Panc1 (cell line): Measurements from ENCODE around the gene THAP12. TPM values are rescaled to one million over a fixed set of nuclear protein-coding genes. Genes with fewer than 3 reads are reported as not detected.

Source experiments
- ATAC-seq: fragments of 200-7000 bp; cut with Tn5 transposase; 2 replicates; pipeline ENCODE4 v1.9.1; 2020; ENCODE audit warnings: mild to moderate bottlenecking, moderate library complexity
- BruUV-seq: library from RNA; stranded (reverse); fragments of 400-500 nt; replicated peaks from 2 replicates; lab custom pipeline; 2021; lab: Mats Ljungman, UMichigan
- CTCF ChIA-PET: fragments of 300-600 bp; sonication (Branson Sonifier 250); formaldehyde crosslinking; loops from one replicate; lab custom pipeline; 2022; ENCODE audit warnings: antibody characterized with exemption; lab: Charles Lee
- POLR2A ChIA-PET: fragments of 300-600 bp; sonication (Branson Sonifier 250); formaldehyde crosslinking; loops from one replicate; lab custom pipeline; 2022; ENCODE audit warnings: antibody characterized with exemption; lab: Charles Lee
- DNase-seq: peaks from one replicate; pipeline ENCODE4 v3.0.0-alpha.2; 2010; ENCODE audit warnings: low read depth, low spot score
- H3K27ac ChIP-seq: 2 replicates; pipeline ENCODE4 v1.5.1; 2011; ENCODE audit warnings: mild to moderate bottlenecking, low read length, inconsistent platforms
- H3K27me3 ChIP-seq: fragments of 200-500 bp; sonication (Bioruptor generic); 2 replicates; pipeline ENCODE4 v1.6.0; 2014; ENCODE audit warnings: low read length, inconsistent platforms; ENCODE audit not compliant: control insufficient read depth, insufficient read depth
- H3K36me3 ChIP-seq: fragments of 200-500 bp; sonication (Bioruptor generic); 2 replicates; pipeline ENCODE4 v1.5.1; 2014; ENCODE audit warnings: inconsistent platforms, mild to moderate bottlenecking, low read length, moderate library complexity; ENCODE audit not compliant: control insufficient read depth, insufficient read depth
- H3K4me1 ChIP-seq: 2 replicates; pipeline ENCODE4 v1.5.1; 2011; ENCODE audit warnings: inconsistent platforms, mild to moderate bottlenecking, low read length, moderate library complexity; ENCODE audit not compliant: control insufficient read depth, insufficient read depth
- H3K4me3 ChIP-seq, 2 experiments: 2 replicates each; pipeline ENCODE4 v1.5.1; 2011 to 2012; ENCODE audit warnings: low read depth in 2 of 2, low read length in 2 of 2, mild to moderate bottlenecking in 2 of 2, inconsistent platforms in 1 of 2, moderate library complexity in 1 of 2
- H3K9me3 ChIP-seq: fragments of 200-500 bp; sonication (Bioruptor generic); 2 replicates; pipeline ENCODE4 v1.5.1; 2014; ENCODE audit warnings: low read depth, mild to moderate bottlenecking, inconsistent platforms, low read length, moderate library complexity; ENCODE audit not compliant: control insufficient read depth, insufficient read depth
- POLR2AphosphoS5 ChIP-seq: IDR thresholded peaks from 2 replicates; pipeline ENCODE4 v1.6.1; 2012; ENCODE audit warnings: mild to moderate bottlenecking, low read depth, low read length, moderate library complexity
- SIN3A ChIP-seq: IDR thresholded peaks from 2 replicates; pipeline ENCODE4 v1.6.1; 2012; ENCODE audit warnings: low read depth, mild to moderate bottlenecking, low read length, moderate library complexity, borderline replicate concordance; ENCODE audit not compliant: insufficient read depth
- TCF7L2 ChIP-seq: IDR thresholded peaks from 2 replicates; pipeline ENCODE4 v1.6.1; 2011; ENCODE audit warnings: mild to moderate bottlenecking, low read depth, low read length, inconsistent platforms
- in situ Hi-C: cut with HindIII; loops from 2 replicates; pipeline ENCODE4 v1.10.0; 2016; ENCODE audit warnings: low sequenced_read_pairs, low pct_unique_long_range_greater_than_20kb
- intact Hi-C: fragments of 100-400 bp; cut with micrococcal nuclease; formaldehyde crosslinking; loops from one replicate; pipeline ENCODE4 v1.10.0; 2022; ENCODE audit not compliant: unreplicated experiment
- total RNA-seq: library from RNA; stranded (reverse); gene quantifications from one replicate; pipeline ENCODE4 v1.2.1, GENCODE V29; 2021; ENCODE audit not compliant: unreplicated experiment
- TF ChIP-seq, protein P1 (sequence below), 2 experiments: IDR thresholded peaks; 2 replicates each; pipeline ENCODE4 v1.6.1; 2011 to 2012; ENCODE audit warnings: low read depth in 2 of 2, control low read depth in 1 of 2, low read length in 1 of 2, mild to moderate bottlenecking in 1 of 2, moderate library complexity in 1 of 2; ENCODE audit not compliant: insufficient read depth in 1 of 2
- TF ChIP-seq, protein P2 (sequence below): fragments of 450-650 bp; IDR thresholded peaks from 2 replicates; pipeline ENCODE4 v1.5.1; 2017; ENCODE audit warnings: mild to moderate bottlenecking

THAP12 gene
- total RNA-seq, 1 experiment from 2014 or later = 57.3 TPM

DNA sequence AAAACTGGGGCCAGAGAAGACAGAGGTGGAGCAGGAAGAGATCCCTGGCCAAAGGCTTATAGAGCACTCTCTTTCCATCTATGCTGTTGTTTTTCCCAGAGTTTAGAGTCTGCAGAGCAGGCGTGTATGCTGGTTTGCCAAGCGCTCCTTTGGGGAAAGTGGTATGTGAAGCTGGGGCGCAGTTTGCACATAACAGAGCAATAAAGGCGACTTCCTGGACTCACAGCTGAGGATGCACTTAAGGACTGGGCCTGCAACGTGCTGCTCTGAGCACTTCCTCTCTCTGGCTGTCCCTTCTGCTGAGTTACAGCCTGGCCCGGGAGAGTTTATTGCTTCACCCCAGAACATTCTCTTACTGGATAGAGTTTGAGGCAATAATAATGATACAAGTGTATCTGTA is 41.7 kb downstream of the THAP12 start:
- H3K27ac ChIP-seq = no peak overlapping the region
- ATAC-seq (no peak), DNase-seq (no peak)
- CTCF ChIA-PET = no interaction called here
- H3K4me3 ChIP-seq = no peak overlapping the region
- TF ChIP-seq POLR2AphosphoS5 (no peak), TCF7L2 (no peak), SIN3A (no peak)
- TF ChIP-seq, protein P1, sequence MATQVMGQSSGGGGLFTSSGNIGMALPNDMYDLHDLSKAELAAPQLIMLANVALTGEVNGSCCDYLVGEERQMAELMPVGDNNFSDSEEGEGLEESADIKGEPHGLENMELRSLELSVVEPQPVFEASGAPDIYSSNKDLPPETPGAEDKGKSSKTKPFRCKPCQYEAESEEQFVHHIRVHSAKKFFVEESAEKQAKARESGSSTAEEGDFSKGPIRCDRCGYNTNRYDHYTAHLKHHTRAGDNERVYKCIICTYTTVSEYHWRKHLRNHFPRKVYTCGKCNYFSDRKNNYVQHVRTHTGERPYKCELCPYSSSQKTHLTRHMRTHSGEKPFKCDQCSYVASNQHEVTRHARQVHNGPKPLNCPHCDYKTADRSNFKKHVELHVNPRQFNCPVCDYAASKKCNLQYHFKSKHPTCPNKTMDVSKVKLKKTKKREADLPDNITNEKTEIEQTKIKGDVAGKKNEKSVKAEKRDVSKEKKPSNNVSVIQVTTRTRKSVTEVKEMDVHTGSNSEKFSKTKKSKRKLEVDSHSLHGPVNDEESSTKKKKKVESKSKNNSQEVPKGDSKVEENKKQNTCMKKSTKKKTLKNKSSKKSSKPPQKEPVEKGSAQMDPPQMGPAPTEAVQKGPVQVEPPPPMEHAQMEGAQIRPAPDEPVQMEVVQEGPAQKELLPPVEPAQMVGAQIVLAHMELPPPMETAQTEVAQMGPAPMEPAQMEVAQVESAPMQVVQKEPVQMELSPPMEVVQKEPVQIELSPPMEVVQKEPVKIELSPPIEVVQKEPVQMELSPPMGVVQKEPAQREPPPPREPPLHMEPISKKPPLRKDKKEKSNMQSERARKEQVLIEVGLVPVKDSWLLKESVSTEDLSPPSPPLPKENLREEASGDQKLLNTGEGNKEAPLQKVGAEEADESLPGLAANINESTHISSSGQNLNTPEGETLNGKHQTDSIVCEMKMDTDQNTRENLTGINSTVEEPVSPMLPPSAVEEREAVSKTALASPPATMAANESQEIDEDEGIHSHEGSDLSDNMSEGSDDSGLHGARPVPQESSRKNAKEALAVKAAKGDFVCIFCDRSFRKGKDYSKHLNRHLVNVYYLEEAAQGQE (IDR thresholded peaks at IDR 0.05; ENCODE audit: insufficient read depth in 1 of 2, low read depth in 2 of 2, low read length in 1 of 2) = no peak
- TF ChIP-seq, protein P2, sequence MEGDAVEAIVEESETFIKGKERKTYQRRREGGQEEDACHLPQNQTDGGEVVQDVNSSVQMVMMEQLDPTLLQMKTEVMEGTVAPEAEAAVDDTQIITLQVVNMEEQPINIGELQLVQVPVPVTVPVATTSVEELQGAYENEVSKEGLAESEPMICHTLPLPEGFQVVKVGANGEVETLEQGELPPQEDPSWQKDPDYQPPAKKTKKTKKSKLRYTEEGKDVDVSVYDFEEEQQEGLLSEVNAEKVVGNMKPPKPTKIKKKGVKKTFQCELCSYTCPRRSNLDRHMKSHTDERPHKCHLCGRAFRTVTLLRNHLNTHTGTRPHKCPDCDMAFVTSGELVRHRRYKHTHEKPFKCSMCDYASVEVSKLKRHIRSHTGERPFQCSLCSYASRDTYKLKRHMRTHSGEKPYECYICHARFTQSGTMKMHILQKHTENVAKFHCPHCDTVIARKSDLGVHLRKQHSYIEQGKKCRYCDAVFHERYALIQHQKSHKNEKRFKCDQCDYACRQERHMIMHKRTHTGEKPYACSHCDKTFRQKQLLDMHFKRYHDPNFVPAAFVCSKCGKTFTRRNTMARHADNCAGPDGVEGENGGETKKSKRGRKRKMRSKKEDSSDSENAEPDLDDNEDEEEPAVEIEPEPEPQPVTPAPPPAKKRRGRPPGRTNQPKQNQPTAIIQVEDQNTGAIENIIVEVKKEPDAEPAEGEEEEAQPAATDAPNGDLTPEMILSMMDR = no peak
- in situ Hi-C loops = no loop called here
- peaks cover 3% of the 10 kb centered on the region; the same call in 1 of the 2 replicates for H3K9me3 ChIP-seq
- no peaks in the 10 kb centered on the region for H3K36me3 ChIP-seq
- BruUV-seq = no TSS peak
- intact Hi-C loops = no loop called here
- H3K27me3 ChIP-seq = no peaks in the 10 kb centered on the region
- POLR2A ChIA-PET = no interaction called here
- no peaks in the 10 kb centered on the region for H3K4me1 ChIP-seq

DNA sequence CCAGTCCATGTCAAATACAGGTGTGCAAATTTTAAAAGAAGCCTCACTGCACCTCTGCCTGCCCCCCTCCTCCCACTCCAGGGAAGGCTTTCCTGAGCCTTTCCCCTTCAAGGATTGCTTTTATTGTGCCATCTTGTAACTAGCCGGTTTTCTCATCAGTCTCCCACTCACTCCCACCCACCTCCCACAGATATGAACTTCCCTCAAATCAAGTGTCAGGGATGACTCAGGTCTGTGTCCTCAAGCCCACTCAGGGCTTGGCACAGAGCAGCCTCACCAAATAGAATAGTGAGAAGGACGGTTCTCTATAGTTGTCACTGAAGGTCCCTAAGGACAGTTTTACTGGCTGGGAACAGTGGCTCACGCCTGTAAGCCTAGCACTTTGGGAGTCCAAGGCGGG is 43.0 kb downstream of the THAP12 start:
- Histone ChIP-seq H3K36me3 (no peaks in the 10 kb centered on the region), H3K27ac (no peak overlapping the region), H3K4me1 (no peaks in the 10 kb centered on the region), H3K27me3 (no peaks in the 10 kb centered on the region), H3K9me3 (peaks cover 3% of the 10 kb centered on the region; the same call in 1 of the 2 replicates), H3K4me3 (no peak overlapping the region)
- intact Hi-C loops (no loop called here), in situ Hi-C loops (no loop called here)
- CTCF ChIA-PET = no interaction called here
- POLR2A ChIA-PET = no interaction called here
- ATAC-seq = no peak
- TF ChIP-seq, protein P2 = no peak
- TF ChIP-seq, protein P1 (IDR thresholded peaks at IDR 0.05; ENCODE audit: insufficient read depth in 1 of 2, low read depth in 2 of 2, low read length in 1 of 2) = no peak
- TF ChIP-seq TCF7L2 = no peak
- DNase-seq = no peak
- no TSS peak for BruUV-seq
